Stomach (tissue), 4 donors: ENCODE data around the gene SLC7A6OS.

Experiments used
- POLR2A ChIP-seq, 4 donors: fragments of 450-650 bp; IDR thresholded peaks; one replicate each; pipeline ENCODE4 v1.6.1; 2016; ENCODE audit warnings: antibody characterized with exemption in 4 of 4, control low read depth in 2 of 4, mild to moderate bottlenecking in 1 of 4, moderate library complexity in 1 of 4
- POLR2AphosphoS5 ChIP-seq, 3 donors: sonication (generic); formaldehyde crosslinking; IDR thresholded peaks; one replicate each; pipeline ENCODE4 v1.6.1; 2016; ENCODE audit warnings: antibody characterized with exemption in 3 of 3

DNA sequence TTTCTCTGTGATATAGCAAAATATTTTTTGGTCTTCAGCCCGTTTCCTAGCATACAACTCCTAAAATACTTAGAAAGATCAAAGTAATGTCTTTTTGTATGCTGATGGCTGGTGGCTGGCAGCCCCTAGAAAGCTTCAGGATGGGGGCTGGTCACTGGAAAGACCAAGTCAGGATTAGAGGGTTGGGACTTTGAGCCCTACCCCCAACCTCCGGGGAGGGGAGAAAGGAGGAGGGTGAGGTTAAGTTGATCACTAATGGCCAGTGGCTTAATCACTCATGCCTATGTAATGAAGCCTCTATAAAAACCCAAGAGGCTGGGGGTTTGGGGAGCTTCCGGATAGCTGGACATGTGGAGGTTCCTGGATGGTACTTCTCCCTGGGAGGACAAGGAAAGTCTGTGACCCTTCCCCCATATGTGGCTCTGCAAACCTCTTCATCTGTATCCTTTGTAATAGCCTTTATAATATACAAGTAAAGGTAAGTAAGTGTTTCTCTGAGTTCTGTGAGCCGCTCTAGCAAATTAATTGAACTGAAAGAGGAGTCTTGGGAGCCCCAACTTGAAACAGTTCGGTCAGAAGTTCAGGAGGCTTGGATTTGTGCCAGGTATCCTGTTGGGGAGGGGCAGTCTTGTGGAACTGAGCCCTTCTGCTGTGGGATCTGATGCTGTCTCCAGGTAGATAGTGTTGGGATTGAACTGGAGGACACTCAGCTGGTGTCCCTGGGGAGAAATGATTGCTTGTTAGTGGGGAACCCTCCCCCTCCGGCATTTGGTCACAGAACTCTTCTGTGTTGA, 42.9 kb downstream of the SLC7A6OS start:
- no peak for TF ChIP-seq POLR2AphosphoS5 (IDR thresholded peaks at IDR 0.05)
- TF ChIP-seq POLR2A (IDR thresholded peaks at IDR 0.05) = no peak
